Measurements from ENCODE around the gene CMIP.
"Not testable (repeated sequence)": the region's sequence is repeated elsewhere in the genome, so short reads cannot be mapped to it uniquely, and the experiment has no call there.

CMIP gene

GRCh38 chr16:81421126-81421525 is 23.5 kb upstream of the CMIP start:
- no peak for DNase-seq (ENCODE audit: low read depth in 3 of 3)

- DNase-seq (ENCODE audit: low read depth in 3 of 3) = no peak
These were observed 23.1 kb upstream of the CMIP start for GRCh38 chr16:81421536-81421935.

GRCh38 chr16:81422153-81422552 is 22.5 kb upstream of the CMIP start:
- DNase-seq (ENCODE audit: low read depth in 3 of 3) = not testable (repeated sequence)

GRCh38 chr16:81424771-81425170 is 19.8 kb upstream of the CMIP start:
- no peak for DNase-seq (ENCODE audit: low read depth in 3 of 3)

- DNase-seq (ENCODE audit: low read depth in 3 of 3) = no peak
These were observed 17.4 kb upstream of the CMIP start for GRCh38 chr16:81427219-81427618.

GRCh38 chr16:81429045-81429521 is 15.5 kb upstream of the CMIP start:
- no peak for DNase-seq (ENCODE audit: low read depth in 3 of 3)

- DNase-seq (ENCODE audit: low read depth in 3 of 3) = no peak
These were observed 12.9 kb upstream of the CMIP start for GRCh38 chr16:81431554-81432353.

- DNase-seq (ENCODE audit: low read depth in 3 of 3) = no peak
These were observed 11.6 kb upstream of the CMIP start for GRCh38 chr16:81432937-81433557.

- DNase-seq (ENCODE audit: low read depth in 3 of 3) = no peak
These were observed 9.5 kb upstream of the CMIP start for GRCh38 chr16:81435103-81435502.

- DNase-seq (ENCODE audit: low read depth in 3 of 3) = no peak
These were observed 9.0 kb upstream of the CMIP start for GRCh38 chr16:81435567-81435966.

- DNase-seq (ENCODE audit: low read depth in 3 of 3) = no peak
These were observed 8.2 kb upstream of the CMIP start for GRCh38 chr16:81436386-81436785.

- no peak for DNase-seq (ENCODE audit: low read depth in 3 of 3)
These were observed 6.7 kb upstream of the CMIP start for GRCh38 chr16:81437865-81438264.

- no peak for DNase-seq (ENCODE audit: low read depth in 3 of 3)
These were observed 3.5 kb upstream of the CMIP start for GRCh38 chr16:81440888-81441761.

GRCh38 chr16:81442220-81442915 is 2.2 kb upstream of the CMIP start:
- no peak for DNase-seq (ENCODE audit: low read depth in 3 of 3)

GRCh38 chr16:81442916-81443687 is 1.5 kb upstream of the CMIP start:
- no peak for DNase-seq (ENCODE audit: low read depth in 3 of 3)

GRCh38 chr16:81443688-81444447 is 740 bp upstream of the CMIP start:
- DNase-seq (ENCODE audit: low read depth in 3 of 3) = no peak

GRCh38 chr16:81445143-81445961 is 744 bp downstream of the CMIP start:
- peak in 1 of 3 experiments; percentile 20 for DNase-seq (ENCODE audit: low read depth in 3 of 3)

GRCh38 chr16:81445966-81446906 is 1.6 kb downstream of the CMIP start:
- no peak for DNase-seq (ENCODE audit: low read depth in 3 of 3)

Measured in stimulated activated CD4-positive, alpha-beta T cell treated with anti-CD3 and anti-CD28 coated beads, TNF-alpha, amount 100 ng/mL, for 4 hours (primary cell).